Memory B cell (primary cell): ENCODE data around the gene RGMA.

Experiments
- ATAC-seq: fragments of 150-1000 bp; cut with Tn5 transposase; 2 replicates; pipeline ENCODE4 v1.10.0; 2021; ENCODE audit warnings: low read depth, mild to moderate bottlenecking, moderate library complexity
- DNase-seq, 2 donors: peaks; one replicate each; pipeline ENCODE4 v3.0.0; 2022; ENCODE audit warnings: low spot score in 2 of 2
- H3K27ac Mint-ChIP-seq: one replicate; pipeline ENCODE4 v1.8.0; 2022; ENCODE audit warnings: mild to moderate bottlenecking, moderate library complexity, mixed read lengths
- H3K27me3 Mint-ChIP-seq: one replicate; pipeline ENCODE4 v1.8.0; 2022; ENCODE audit warnings: mixed read lengths
- H3K36me3 Mint-ChIP-seq: one replicate; pipeline ENCODE4 v1.8.0; 2022; ENCODE audit warnings: mild to moderate bottlenecking, mixed read lengths
- H3K4me1 Mint-ChIP-seq: one replicate; pipeline ENCODE4 v1.8.0; 2022; ENCODE audit warnings: mixed read lengths
- H3K4me3 Mint-ChIP-seq: one replicate; pipeline ENCODE4 v1.8.0; 2022; ENCODE audit warnings: mild to moderate bottlenecking, moderate library complexity, mixed read lengths
- H3K9me3 Mint-ChIP-seq: one replicate; pipeline ENCODE4 v1.8.0; 2022; ENCODE audit warnings: mixed read lengths

Gene RGMA

DNA sequence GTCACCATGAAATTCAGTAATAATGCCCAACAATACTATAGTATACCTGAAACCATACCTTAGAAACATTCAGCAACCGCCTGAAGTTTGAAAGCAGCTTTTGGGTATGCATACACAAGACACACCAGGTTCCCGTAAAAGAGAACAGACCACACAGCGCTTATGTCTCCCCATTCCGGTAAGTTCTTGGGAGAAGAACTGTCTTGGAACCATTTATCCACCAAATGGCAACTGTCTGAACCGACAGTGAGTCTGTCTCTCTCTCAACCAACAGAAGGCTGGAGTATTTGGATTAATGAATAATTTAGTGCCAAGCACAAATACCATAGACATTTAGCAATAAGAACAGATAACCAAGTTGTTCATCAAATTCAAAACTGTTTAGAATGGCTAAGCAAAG lies 7.6 kb downstream of the RGMA start:
- Mint-ChIP-seq H3K9me3 (no peaks in the 10 kb centered on the region), H3K4me1 (no peaks in the 10 kb centered on the region), H3K27me3 (peaks cover 18% of the 10 kb centered on the region), H3K36me3 (no peaks in the 10 kb centered on the region), H3K27ac (no peak overlapping the region), H3K4me3 (no peak overlapping the region)
- DNase-seq (no peak), ATAC-seq (no peak)

DNA sequence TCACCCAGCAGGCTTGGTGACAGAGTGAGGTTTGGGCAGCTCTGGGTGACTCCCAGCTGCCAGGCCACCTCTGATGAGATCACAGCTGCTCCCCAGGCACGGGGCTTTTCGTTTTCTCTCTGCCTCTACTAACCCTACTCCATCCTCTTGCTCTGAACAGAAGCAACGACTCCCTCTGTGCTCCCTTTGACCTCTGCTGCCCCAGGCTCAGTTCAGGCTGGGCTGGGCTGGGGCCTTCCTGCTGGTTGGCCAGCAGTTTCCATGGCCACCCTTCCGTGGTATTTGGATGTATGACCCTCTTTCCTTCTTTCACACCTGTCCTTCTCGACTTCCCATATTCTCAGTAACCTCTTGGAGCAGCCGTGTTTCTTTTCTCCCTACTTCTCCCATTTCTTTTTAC lies 8.6 kb downstream of the RGMA start:
- no peak for DNase-seq
- Mint-ChIP-seq H3K4me3 (no peak overlapping the region), H3K27me3 (peaks cover 14% of the 10 kb centered on the region), H3K9me3 (no peaks in the 10 kb centered on the region), H3K27ac (no peak overlapping the region), H3K36me3 (no peaks in the 10 kb centered on the region), H3K4me1 (no peaks in the 10 kb centered on the region)
- ATAC-seq: no peak

DNA sequence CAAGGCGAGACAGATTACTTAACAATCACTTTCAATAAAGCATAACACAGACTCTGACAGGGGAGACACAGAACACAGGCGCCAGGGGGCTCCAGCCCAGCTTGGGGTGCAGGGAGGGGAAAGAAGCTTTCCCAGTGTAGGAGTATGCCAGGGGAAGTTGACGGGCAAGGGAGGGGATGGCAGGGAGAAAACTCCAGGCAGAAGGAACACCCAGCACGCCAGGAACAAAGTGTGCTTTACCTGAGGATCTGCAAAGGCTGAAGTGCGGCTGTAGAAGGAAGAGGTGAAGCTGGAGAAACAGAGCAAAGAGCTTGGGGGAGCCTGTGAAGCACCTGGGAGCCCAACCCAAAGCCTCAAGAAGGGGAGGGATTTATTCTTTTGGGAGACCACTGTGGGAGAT lies 12.1 kb downstream of the RGMA start:
- peaks cover 9% of the 10 kb centered on the region for H3K4me1 Mint-ChIP-seq
- H3K27ac Mint-ChIP-seq: no peak overlapping the region
- DNase-seq (no peak), ATAC-seq (no peak)
- peaks cover 23% of the 10 kb centered on the region for H3K27me3 Mint-ChIP-seq
- H3K4me3 Mint-ChIP-seq: no peak overlapping the region
- no peaks in the 10 kb centered on the region for H3K9me3 Mint-ChIP-seq
- no peaks in the 10 kb centered on the region for H3K36me3 Mint-ChIP-seq

DNA sequence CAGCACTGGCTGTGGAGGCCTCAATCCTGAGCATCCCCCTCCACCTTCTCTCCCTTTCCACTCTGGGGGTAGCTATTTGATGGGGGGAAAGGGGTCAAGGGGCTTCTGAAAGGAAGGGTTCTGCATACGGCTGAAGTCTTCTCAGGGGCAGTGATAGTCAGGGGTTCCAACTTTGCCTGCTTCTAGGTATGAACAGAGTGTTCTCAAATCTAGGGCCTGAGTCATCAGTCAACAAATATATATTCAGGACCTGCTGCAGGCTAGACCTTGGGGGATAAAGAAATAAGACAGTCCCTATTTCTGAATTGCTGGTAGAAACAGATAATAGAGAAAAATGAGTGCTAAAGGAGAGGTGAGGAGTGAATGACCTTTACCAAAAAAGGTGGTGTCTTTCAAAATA lies 12.8 kb downstream of the RGMA start:
- Mint-ChIP-seq H3K27ac (no peak overlapping the region), H3K4me1 (peaks cover 9% of the 10 kb centered on the region), H3K36me3 (no peaks in the 10 kb centered on the region)

DNA sequence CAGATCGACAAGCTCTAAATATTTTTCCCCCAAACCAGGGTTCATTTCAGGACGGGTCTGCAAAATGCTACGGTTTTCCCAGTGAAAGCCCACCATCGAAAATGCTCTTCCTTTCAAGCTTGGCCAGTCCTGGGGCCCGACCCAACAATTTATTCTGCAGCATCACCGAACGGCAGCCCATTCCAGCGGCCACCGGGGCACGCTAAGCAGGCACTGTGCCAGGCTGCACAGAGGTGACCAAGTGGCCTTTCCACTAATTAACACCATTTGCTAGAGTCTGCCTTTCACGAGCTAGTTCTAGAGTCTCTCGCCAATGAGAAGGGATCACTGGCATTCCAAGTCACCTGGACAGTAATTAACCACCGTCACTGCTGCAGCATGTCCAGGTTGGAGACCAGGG lies 14.4 kb downstream of the RGMA start:
- H3K9me3 Mint-ChIP-seq: no peaks in the 10 kb centered on the region
- no peak overlapping the region for H3K27ac Mint-ChIP-seq
- peaks cover 9% of the 10 kb centered on the region for H3K4me1 Mint-ChIP-seq
- no peak overlapping the region for H3K4me3 Mint-ChIP-seq
- H3K36me3 Mint-ChIP-seq: no peaks in the 10 kb centered on the region
- ATAC-seq (no peak), DNase-seq (no peak)
- peaks cover 25% of the 10 kb centered on the region for H3K27me3 Mint-ChIP-seq

More for the DNA sequence above, 12.8 kb downstream of the RGMA start:
- ATAC-seq (no peak), DNase-seq (no peak)
- Mint-ChIP-seq H3K9me3 (no peaks in the 10 kb centered on the region), H3K4me3 (no peak overlapping the region), H3K27me3 (peaks cover 27% of the 10 kb centered on the region)

DNA sequence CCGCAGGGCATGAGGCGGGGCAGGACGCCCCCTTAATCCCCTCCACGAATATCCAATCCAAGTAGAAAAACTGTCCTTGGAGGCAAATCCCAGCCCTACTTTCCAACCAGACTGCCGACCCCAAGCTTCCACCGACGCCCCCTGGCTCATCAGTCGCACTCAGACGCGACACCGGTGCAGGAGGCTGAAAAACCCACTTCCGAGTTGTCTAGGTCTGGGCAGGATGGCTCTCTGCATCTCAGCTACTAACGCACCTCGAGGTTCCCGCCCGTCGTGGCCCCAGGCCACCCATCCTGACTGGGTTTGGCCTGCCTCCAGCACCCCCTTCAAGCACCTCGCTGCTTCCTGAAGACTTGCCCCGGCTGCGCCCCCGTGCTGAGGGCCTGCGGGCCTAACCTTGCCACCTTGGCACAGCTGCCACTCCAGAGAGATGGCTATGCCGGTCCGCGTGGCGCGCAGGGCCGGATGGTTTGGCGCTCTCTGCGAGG lies 15.5 kb downstream of the RGMA start:
- H3K36me3 Mint-ChIP-seq: no peaks in the 10 kb centered on the region
- H3K27ac Mint-ChIP-seq: no peak overlapping the region
- no peak for ATAC-seq
- no peaks in the 10 kb centered on the region for H3K9me3 Mint-ChIP-seq
- H3K4me1 Mint-ChIP-seq: peaks cover 9% of the 10 kb centered on the region
- peaks cover 26% of the 10 kb centered on the region for H3K27me3 Mint-ChIP-seq
- peak overlapping the region; percentile 74 for H3K4me3 Mint-ChIP-seq
- no peak for DNase-seq

DNA sequence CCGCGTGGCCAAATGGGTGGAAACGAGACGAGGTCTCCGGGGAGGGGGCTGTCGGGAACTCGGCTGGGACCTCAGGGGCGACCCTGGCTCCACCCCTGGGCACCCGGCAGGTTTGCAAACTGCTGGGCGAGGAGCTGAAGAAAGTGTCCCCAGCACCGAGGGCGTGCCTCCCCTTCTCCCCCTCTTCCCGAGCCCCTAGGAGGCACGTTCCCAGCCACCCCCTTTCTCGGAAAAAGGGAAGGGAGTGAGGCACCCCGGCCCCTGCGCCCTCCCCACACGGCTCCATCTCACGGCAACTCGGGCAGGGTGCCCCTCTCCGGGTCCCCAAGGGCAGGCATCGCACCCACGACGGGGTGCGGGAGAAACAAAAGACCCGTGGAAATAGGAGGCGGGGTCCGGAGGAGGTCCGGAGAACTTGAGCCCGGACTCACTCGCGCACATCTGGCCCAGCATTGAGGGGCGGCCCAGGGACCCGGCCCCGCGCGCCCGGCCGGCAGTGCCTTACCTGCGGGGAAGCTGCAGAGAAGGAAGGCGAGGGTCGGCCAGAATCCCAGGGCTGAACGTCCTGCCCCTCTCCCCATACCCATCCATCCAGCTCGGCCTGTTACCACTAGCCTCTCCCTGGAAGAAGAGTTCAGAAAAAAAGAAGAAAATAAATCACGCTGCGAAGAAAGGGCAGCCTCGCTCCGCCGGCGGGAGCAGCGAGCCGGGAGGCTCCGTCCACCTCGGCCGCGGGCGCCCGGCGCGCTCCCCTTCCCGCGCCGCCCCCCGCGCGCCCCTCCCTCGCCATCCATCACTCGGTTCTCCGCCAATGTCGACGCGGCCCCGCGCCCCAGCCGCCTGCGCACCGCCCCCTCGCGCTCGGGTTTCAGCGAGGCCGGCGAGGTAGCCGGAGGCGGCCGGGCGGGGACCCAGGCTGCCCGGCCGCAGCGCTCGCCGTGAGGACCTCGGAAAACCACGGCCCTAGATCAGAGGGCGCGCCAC lies 16.3 kb downstream of the RGMA start:
- Mint-ChIP-seq H3K27me3 (peaks cover 27% of the 10 kb centered on the region), H3K36me3 (no peaks in the 10 kb centered on the region), H3K9me3 (no peaks in the 10 kb centered on the region), H3K4me3 (peak overlapping the region; percentile 74), H3K4me1 (peaks cover 9% of the 10 kb centered on the region), H3K27ac (no peak overlapping the region)
- no peak for ATAC-seq
- no peak for DNase-seq

DNA sequence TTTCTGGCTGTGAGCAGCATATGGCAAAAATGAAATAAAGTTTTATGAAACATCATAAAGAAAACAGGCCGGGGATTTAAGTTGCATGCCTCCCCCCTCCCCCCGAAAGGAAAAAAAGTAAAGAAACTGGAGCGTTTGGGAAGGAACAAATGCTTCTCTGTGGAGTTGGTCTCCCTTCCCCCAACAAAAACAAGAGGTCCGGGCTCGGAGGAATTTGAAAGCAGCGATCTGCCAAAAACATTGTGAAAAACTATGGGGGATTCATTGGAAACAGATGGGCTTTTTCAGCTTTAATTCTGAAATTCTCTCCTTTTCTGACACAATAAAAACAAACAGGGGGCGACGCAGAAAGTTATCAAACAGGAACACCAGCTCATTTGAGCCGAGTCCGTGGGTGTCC lies 17.0 kb downstream of the RGMA start:
- Mint-ChIP-seq H3K4me3 (peak overlapping the region; percentile 32), H3K27ac (no peak overlapping the region), H3K36me3 (no peaks in the 10 kb centered on the region), H3K4me1 (peaks cover 9% of the 10 kb centered on the region), H3K27me3 (peaks cover 30% of the 10 kb centered on the region), H3K9me3 (no peaks in the 10 kb centered on the region)
- no peak for DNase-seq
- no peak for ATAC-seq

DNA sequence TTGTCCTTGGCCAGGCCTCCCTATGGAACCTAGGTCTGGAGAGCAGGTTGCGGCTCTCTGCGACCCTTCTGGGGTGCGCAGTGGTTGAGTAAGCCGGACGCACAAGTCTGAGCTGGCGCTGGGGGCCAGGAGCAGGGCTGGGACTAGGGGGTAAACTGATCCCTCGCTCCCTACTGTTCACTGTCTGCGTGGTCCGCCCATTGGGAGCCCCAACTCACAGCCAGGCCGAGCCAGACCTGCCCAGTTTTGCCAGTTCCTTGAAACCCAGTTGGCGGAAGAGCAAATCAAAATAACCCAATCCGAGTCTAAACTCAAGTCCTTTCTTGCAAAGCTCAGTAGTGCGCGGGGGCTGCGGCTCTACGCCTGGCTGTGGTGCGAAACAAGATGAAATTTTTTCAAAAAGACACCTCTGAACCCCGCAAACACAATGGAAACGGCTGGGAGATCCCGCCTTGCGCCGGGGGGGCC lies 17.5 kb downstream of the RGMA start:
- Mint-ChIP-seq H3K27me3 (peaks cover 27% of the 10 kb centered on the region), H3K4me1 (peaks cover 9% of the 10 kb centered on the region)
- no peak for ATAC-seq

DNA sequence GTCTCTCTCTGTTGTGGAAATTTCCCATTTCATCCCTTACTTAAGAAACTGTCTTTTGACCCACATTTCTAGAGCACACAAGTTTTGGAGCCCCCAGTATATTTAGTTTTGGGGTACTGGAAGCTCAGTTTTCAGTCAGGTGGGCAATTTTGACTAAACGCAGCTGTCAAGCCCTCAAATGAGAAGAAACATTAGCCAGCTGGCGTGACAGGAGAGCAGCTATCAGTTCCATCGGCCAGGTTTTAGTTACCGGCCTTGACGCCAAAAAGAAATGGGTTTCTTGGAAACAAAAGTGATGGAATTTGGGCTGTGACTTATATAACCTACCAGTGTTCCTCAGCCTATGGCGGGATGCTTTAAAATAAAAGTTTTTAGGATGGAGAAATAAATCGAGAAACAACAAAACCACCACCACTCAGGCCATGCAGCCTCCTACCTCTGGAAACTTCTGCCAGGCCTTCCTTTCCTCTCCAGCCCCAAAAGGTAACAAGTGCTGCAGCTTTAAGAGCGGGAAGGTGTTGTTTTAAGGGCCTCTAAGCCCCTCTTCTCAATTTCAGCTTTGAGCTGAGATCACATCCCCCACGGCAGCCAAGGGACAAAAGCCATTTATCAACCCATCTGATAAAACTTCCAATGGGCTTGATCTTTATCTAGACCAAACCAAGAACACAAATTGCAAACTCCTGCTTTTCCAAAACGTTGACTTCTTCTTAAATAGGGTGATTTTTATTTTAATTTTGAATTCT lies 18.3 kb downstream of the RGMA start:
- peaks cover 9% of the 10 kb centered on the region for H3K4me1 Mint-ChIP-seq
- H3K27me3 Mint-ChIP-seq: peaks cover 24% of the 10 kb centered on the region
- H3K36me3 Mint-ChIP-seq: no peaks in the 10 kb centered on the region
- DNase-seq (no peak), ATAC-seq (no peak)
- no peak overlapping the region for H3K27ac Mint-ChIP-seq
- no peak overlapping the region for H3K4me3 Mint-ChIP-seq
- no peaks in the 10 kb centered on the region for H3K9me3 Mint-ChIP-seq

More for the DNA sequence above, 17.5 kb downstream of the RGMA start:
- Mint-ChIP-seq H3K4me3 (no peak overlapping the region), H3K36me3 (no peaks in the 10 kb centered on the region), H3K9me3 (no peaks in the 10 kb centered on the region), H3K27ac (no peak overlapping the region)
- DNase-seq: no peak

DNA sequence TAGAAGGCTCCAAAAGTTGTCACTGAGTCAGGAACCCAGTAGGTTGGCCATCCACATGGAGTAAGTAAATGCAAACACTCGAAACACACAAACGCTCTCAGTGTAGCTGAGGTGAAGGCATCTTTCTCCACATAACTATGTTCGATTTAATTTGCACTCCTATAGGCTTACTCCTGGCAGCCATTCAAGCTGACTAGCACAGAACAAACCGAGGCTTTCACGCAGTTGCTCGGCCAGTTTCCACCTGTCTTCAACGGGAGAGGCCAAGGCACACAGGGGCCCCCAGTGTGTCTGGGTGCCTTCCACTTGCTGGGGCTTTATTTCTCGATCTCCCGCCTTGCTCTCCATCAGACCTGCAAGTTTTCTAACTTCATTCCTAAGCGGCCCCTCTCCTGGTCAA lies 18.9 kb downstream of the RGMA start:
- no peak overlapping the region for H3K4me3 Mint-ChIP-seq
- H3K36me3 Mint-ChIP-seq: no peaks in the 10 kb centered on the region
- no peak for ATAC-seq
- no peak overlapping the region for H3K27ac Mint-ChIP-seq
- no peaks in the 10 kb centered on the region for H3K9me3 Mint-ChIP-seq
- H3K27me3 Mint-ChIP-seq: peaks cover 24% of the 10 kb centered on the region
- peaks cover 9% of the 10 kb centered on the region for H3K4me1 Mint-ChIP-seq
- no peak for DNase-seq

DNA sequence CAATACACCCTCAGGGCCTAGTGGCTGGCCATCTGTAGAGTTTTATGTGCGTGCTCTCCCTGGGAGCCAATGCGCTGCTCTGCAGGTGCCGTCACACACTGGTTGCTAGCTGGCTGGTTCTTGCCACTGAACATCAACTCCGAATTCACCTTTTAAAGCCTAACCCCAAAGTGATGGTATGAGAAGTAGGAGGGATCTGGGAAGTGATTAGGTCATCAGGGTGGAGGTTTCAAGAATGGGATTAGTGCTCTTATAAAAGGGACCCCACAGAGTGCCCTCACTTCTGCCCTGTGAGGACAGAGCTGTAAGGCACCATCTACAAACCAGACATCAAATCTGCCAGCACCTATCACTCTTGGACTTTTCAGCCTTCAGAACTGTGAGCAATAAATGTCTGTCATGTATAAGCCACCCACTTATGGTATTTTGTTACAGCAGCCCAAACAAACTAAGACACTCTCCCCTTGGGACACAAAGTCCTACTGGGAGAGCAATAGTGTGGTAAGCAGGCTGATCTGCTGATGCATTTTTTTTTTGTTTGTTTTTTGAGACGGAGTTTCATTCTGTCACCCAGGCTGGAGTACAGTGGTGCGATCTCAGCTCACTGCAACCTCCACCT lies 20.3 kb downstream of the RGMA start:
- no peak for ATAC-seq
- Mint-ChIP-seq H3K4me1 (peaks cover 6% of the 10 kb centered on the region), H3K36me3 (no peaks in the 10 kb centered on the region), H3K27ac (no peak overlapping the region), H3K4me3 (no peak overlapping the region), H3K9me3 (no peaks in the 10 kb centered on the region), H3K27me3 (peaks cover 18% of the 10 kb centered on the region)
- no peak for DNase-seq

DNA sequence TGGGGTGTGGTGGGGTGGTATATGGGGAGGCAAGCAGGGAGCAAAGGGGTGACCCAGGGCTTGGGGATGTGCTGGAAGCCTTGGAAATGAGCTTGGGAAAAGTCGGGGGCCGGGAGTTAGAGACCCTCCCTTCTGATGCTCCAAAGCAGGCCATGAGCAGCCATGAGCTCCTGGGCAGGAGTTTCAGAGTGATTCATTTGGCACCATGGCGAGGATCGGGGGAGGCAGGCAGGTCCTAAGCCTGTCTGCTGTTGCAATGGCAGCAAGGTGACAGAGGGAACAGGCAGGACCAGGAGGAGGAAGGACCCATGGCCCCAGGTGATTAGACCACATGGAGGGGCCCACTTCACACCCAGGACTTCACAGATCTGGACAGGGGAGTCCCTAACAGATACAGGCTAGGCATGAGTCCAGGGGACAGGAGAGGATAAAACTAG lies 21.3 kb downstream of the RGMA start:
- peaks cover 14% of the 10 kb centered on the region for H3K27me3 Mint-ChIP-seq
- ATAC-seq (no peak), DNase-seq (no peak)
- no peak overlapping the region for H3K4me3 Mint-ChIP-seq
- peaks cover 3% of the 10 kb centered on the region for H3K4me1 Mint-ChIP-seq
- no peak overlapping the region for H3K27ac Mint-ChIP-seq
- no peaks in the 10 kb centered on the region for H3K36me3 Mint-ChIP-seq
- H3K9me3 Mint-ChIP-seq: no peaks in the 10 kb centered on the region
